ENCODE data around the gene PTF1A. TPM values are rescaled to one million over a fixed set of nuclear protein-coding genes. Genes with fewer than 3 reads are reported as not detected.

Gene PTF1A
- total and polyA plus RNA-seq, 2 of the 4 experiments (the other 2 are of a cell fraction): not detected

DNA sequence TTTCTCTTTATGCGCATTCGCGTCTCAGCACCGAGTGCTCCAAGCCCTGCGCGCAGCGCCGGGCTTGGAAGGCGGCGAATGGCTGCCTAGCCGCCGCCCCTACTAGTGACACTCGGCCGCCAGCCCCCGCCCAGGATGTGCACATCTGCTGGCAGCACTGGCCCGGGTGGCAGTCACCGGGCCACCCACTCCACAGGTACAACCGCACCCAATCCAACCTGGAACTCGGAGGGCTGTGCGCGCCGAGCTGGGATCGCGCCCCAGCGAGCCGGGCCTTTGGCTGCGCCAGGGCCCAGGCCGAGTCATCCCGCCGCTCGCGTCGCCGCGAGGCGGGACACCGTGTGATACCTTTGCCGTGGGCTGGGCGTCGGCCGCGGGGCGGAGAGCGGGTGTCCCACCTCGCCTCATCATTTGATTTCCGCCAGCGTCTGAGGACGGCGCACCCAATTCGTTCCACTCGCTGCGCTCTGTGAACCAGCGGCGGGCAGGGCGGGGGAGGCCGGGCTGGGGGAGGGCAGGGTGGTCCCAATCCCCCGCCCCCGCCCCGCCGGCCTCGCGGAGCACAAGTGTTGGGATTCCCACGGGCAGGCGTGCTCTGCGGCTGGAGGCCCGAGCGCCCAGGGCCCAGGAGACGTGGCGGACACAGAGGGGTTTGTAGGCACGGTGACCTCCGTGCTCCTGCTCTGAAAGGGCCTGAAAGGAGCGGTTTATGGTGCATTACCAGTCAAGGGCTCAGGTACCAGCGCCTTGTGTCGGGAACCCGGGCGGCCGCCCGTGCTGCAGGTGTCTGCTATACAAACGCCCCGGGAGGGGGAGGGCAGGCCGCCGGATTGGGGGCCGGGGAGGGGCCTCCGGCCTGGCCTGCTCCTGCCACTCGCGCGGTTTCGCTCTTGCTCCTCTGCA is 17.8 kb upstream of the PTF1A start:
- H3K4ac ChIP-seq (ENCODE audit: low read depth, low read length): no peak overlapping the region
- no peak overlapping the region for H4K91ac ChIP-seq (ENCODE audit: insufficient read depth, low read depth, low read length)
- H3K4me2 ChIP-seq (ENCODE audit: low read depth, low read length): no peak overlapping the region
- H3K9me3 ChIP-seq (ENCODE audit: control insufficient read depth, insufficient read depth, low read length): peaks cover 2% of the 10 kb centered on the region; the same call in 1 of the 2 replicates
- H4K8ac ChIP-seq (ENCODE audit: low read depth in 2 of 2, low read length in 2 of 2): no peak overlapping the region
- H3K9ac ChIP-seq (ENCODE audit: low read depth, low read length): no peak overlapping the region
- dilution Hi-C loops (cut with HindIII; ENCODE audit: low sequenced_read_pairs, unreplicated experiment) (no loop called here), intact Hi-C loops (cut with micrococcal nuclease) (no loop called here), in situ Hi-C loops (cut with MboI; ENCODE audit: low sequenced_read_pairs) (loop anchor here (25.0 kb wide), 4 partner anchors 363 to 1338 kb away; partner anchors contain the start of gene KIAA1217)
- no peaks in the 10 kb centered on the region for H3K4me1 ChIP-seq (ENCODE audit: control insufficient read depth, insufficient read depth, low read length)
- H3K56ac ChIP-seq (ENCODE audit: extremely low read depth, insufficient read depth, low read length): no peak overlapping the region
- no peak overlapping the region for H2BK120ac ChIP-seq (ENCODE audit: low read depth, low read length)
- no peak overlapping the region for H3K23ac ChIP-seq (ENCODE audit: low read depth, low read length)
- no peak overlapping the region for H2AK9ac ChIP-seq (replicated peaks; ENCODE audit: low read depth, low read length, poor library complexity)
- peaks cover 25% of the 10 kb centered on the region for H3K27me3 ChIP-seq (ENCODE audit: control insufficient read depth, insufficient read depth, low read length)
- no peak overlapping the region for H2BK5ac ChIP-seq (ENCODE audit: low read depth, low read length, poor library complexity, severe bottlenecking)
- H2AK5ac ChIP-seq (ENCODE audit: low read depth, low read length): no peak overlapping the region
- ATAC-seq (ENCODE audit: low read depth): no peak
- ChIA-PET CTCF (no interaction called here), POLR2A (ENCODE audit: unreplicated experiment) (no interaction called here)
- no peak overlapping the region for H2AFZ ChIP-seq (replicated peaks; ENCODE audit: low read length, poor library complexity)
- no peak overlapping the region for H2BK15ac ChIP-seq (ENCODE audit: low read depth, low read length)
- no peak for TF ChIP-seq RAD21 (IDR thresholded peaks at IDR 0.05; ENCODE audit: low read length)
- TF ChIP-seq POLR2A (IDR thresholded peaks at IDR 0.05; ENCODE audit: low read depth, low read length): no peak
- TF ChIP-seq CHD1 (IDR thresholded peaks at IDR 0.05; ENCODE audit: low read depth, low read length): no peak
- TF ChIP-seq MXI1 (IDR thresholded peaks at IDR 0.05; ENCODE audit: borderline replicate concordance, low read depth, low read length): no peak
- no peak for TF ChIP-seq MAZ (IDR thresholded peaks at IDR 0.05; ENCODE audit: borderline replicate concordance, low read depth, low read length)
- TF ChIP-seq RCOR1 (IDR thresholded peaks at IDR 0.05; ENCODE audit: insufficient replicate concordance, low read length): no peak
- no peak for TF ChIP-seq FOS (IDR thresholded peaks at IDR 0.05; ENCODE audit: low read depth, low read length)
- TF ChIP-seq, protein P1, sequence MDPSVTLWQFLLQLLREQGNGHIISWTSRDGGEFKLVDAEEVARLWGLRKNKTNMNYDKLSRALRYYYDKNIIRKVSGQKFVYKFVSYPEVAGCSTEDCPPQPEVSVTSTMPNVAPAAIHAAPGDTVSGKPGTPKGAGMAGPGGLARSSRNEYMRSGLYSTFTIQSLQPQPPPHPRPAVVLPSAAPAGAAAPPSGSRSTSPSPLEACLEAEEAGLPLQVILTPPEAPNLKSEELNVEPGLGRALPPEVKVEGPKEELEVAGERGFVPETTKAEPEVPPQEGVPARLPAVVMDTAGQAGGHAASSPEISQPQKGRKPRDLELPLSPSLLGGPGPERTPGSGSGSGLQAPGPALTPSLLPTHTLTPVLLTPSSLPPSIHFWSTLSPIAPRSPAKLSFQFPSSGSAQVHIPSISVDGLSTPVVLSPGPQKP (IDR thresholded peaks at IDR 0.05; ENCODE audit: borderline replicate concordance, low read depth, low read length): no peak
- TF ChIP-seq, protein P2, sequence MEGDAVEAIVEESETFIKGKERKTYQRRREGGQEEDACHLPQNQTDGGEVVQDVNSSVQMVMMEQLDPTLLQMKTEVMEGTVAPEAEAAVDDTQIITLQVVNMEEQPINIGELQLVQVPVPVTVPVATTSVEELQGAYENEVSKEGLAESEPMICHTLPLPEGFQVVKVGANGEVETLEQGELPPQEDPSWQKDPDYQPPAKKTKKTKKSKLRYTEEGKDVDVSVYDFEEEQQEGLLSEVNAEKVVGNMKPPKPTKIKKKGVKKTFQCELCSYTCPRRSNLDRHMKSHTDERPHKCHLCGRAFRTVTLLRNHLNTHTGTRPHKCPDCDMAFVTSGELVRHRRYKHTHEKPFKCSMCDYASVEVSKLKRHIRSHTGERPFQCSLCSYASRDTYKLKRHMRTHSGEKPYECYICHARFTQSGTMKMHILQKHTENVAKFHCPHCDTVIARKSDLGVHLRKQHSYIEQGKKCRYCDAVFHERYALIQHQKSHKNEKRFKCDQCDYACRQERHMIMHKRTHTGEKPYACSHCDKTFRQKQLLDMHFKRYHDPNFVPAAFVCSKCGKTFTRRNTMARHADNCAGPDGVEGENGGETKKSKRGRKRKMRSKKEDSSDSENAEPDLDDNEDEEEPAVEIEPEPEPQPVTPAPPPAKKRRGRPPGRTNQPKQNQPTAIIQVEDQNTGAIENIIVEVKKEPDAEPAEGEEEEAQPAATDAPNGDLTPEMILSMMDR (conservative IDR thresholded peaks at IDR 0.05; ENCODE audit: low read depth, low read length): no peak
- no peak overlapping the region for H3K27ac ChIP-seq (ENCODE audit: insufficient read depth, low read length)
- no peak for DNase-seq
- H3K79me1 ChIP-seq (ENCODE audit: low read depth in 1 of 2, low read length in 2 of 2): no peaks in the 10 kb centered on the region
- 1% methylated on average over 24 of the region's 88 CpGs; no CpG with 5 or more reads in 1 of the 2 experiments for WGBS, 2 experiments (ENCODE audit: extremely low coverage in 2 of 2, insufficient read length in 1 of 2)
- BruUV-seq (replicated peaks): no TSS peak
- H2BK20ac ChIP-seq (ENCODE audit: low read depth, low read length): no peak overlapping the region
- H4K5ac ChIP-seq (ENCODE audit: low read depth, low read length): no peak overlapping the region
- no peaks in the 10 kb centered on the region for H3K36me3 ChIP-seq (ENCODE audit: control insufficient read depth, insufficient read depth, low read length)
- no peak overlapping the region for H3K18ac ChIP-seq (ENCODE audit: low read depth, low read length)
- no peaks in the 10 kb centered on the region for H3K9me1 ChIP-seq (ENCODE audit: insufficient read depth, low read length)
- H4K20me1 ChIP-seq (ENCODE audit: insufficient read depth, low read length): no peaks in the 10 kb centered on the region
- no peak overlapping the region for H3K4me3 ChIP-seq (ENCODE audit: insufficient read depth, low read depth, low read length)
- H3K14ac ChIP-seq (replicated peaks; ENCODE audit: low read depth, low read length): no peak overlapping the region

All from IMR-90 (cell line).